GM21390 (cell line): Measurements from ENCODE around the gene LSM3.

ENCODE experiments used
- ATAC-seq: cut with Tn5 transposase; IDR thresholded peaks from one replicate; pipeline ENCODE4 v1.9.1; 2021; ENCODE audit not compliant: unreplicated experiment

Gene LSM3

GRCh38 chr3:14194865-14195264 lies 16.2 kb downstream of the LSM3 start:
- ATAC-seq, result no peak

- no peak for ATAC-seq
These were observed 21.0 kb downstream of the LSM3 start for GRCh38 chr3:14199641-14200040.

DNA sequence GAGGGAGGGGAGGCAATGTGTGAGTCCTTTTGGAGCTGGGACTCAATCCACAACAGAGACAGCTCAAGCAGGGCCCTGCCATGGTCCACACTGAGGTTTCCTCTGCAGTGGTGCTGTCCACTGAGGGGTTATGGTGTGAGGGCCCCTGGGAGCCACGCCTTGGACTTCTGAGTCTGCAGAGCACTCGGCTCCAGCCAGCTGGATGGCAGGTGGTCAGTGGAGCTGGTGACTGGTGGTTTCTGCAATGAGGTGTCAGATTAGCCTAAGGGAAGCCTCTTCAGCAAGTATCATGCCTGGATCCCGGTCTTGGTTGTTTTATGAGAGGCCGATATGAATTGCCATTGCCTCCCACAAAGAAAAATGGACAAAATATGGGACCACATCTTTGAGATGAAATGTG lies 21.7 kb downstream of the LSM3 start:
- no peak for ATAC-seq

DNA sequence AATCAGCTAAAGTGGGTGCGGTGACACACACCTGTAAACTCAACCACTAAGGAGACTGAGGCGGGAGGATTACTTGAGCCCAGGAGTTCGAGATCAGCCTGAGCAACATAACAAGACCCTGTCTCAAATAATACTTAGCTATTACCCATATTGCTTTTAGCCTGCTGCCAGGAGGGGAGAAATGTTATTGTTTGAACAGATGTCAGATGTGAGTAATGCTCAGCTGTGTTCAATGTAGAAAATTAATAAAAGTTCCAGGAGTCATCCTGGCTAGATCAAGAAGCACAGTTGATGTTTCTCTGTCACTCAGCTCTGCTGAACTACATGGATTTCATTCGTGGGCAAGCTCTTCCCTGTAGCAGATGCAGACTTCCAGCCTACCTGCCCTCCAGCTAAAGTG lies 22.2 kb downstream of the LSM3 start:
- ATAC-seq, result no peak

GRCh38 chr3:14201940-14202684 lies 23.5 kb downstream of the LSM3 start:
- ATAC-seq, result no peak

DNA sequence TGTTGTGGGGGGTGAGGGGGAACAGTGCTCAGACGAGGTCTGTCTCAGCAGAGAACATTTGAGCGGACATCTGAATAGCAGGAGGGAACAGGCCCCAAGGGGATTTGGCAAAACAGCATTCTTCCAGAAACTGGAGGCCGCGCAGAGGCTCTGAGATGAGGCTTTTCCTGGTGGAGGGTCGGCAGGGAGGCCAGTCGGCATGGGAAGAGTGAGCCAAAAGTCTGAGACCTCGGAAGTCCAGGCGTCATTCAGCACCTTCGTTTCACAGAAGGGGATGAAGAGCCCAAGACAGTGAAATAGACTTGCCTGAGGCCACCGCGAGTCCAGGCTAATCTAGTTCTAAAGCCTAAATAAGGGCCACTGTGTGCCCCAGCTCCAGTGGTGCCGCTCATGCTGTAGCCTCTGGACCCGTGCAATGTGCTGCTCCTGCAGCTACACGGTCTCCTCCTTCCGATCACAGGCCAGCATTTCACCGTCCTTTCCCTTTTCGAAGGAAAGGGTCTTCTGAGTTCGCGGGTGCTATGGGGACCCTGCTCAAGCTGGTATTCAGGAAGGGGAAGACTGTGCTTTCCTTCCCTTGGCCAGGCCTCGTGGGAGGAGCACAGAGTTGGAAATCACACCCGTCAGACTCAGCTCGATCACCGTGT lies 24.4 kb downstream of the LSM3 start:
- ATAC-seq, result no peak

DNA sequence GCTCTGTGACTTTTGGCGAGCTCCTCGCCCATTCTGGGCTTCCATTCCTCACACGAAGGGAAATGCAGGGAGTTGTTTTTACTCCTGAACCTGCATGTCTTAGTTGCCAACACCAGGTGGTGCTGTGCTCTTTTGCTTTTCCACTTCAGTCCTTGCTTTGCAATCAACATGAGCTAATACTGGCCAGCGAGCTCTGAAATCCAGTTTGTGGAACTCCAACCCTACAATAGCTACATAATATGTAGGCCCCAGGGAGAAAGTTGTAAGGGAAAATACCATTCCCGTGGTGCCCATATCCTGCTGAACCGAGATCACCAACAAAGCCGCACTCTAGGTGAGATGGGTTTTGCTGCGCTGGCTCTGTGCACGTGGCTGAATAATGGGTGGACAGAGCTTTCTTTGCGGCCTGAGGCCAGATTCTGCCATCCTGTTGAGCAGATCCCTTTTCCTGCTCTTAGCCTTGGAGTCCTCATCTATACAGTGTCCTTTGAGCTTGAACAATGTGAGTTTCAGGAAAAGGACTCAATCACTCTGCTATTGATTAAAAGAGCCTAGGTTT lies 25.0 kb downstream of the LSM3 start:
- no peak for ATAC-seq

- ATAC-seq, result no peak
These were observed 26.1 kb downstream of the LSM3 start for GRCh38 chr3:14204515-14205284.

DNA sequence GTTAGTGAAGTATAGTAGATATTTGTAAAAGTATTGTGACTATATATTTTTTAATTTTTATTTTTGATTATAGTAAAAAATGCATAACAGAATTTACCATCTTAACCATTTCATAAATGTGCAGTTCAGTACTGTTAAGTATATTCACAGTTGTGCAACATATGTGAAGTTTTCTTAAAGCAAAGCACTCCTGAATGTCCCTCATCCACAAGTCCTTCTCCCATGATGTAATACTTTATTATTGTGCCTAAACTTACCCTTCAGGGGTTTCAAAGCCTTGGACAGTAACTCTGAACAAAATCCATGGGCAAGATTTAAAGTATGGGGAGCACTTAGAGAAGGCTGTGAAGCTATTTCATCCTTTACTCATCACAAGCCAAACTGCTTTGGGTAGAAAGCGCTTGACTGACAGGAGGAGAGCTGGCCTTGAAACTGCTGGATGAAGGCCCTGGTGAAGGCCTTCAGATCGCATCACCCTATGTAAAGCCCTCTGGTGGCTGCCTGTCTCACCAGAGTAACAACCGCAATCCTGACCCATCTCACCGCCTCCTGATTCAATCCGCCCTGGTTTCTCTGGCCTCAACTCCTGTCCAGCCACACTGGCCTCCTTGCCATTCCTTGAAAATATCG lies 28.0 kb downstream of the LSM3 start:
- ATAC-seq, result no peak

DNA sequence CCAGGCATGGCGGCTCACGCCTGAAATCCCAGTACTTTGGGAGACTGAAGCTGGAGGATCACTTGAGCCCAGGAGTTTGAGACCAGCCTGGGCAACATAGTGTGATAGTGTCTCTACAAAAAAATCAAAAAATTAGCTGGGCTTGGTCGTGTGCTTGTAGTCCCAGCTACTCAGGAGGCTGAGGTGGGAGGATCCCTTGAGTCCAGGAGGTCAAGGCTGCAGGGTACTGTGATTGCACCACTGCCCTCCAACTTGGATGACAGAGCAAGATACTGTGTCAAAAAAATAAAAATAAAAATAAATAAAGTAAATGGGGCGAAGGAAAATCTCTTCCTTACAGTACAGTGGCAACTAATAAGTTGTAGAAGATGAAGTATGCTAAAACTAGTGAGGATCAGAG lies 29.6 kb downstream of the LSM3 start:
- ATAC-seq, result no peak

- ATAC-seq, result no peak
These were observed 30.4 kb downstream of the LSM3 start for GRCh38 chr3:14208977-14209394.

GRCh38 chr3:14209581-14210289 lies 31.1 kb downstream of the LSM3 start:
- no peak for ATAC-seq

- no peak for ATAC-seq
These were observed 31.7 kb downstream of the LSM3 start for GRCh38 chr3:14210290-14210688.

- ATAC-seq, result no peak
These were observed 32.4 kb downstream of the LSM3 start for GRCh38 chr3:14210843-14211594.

DNA sequence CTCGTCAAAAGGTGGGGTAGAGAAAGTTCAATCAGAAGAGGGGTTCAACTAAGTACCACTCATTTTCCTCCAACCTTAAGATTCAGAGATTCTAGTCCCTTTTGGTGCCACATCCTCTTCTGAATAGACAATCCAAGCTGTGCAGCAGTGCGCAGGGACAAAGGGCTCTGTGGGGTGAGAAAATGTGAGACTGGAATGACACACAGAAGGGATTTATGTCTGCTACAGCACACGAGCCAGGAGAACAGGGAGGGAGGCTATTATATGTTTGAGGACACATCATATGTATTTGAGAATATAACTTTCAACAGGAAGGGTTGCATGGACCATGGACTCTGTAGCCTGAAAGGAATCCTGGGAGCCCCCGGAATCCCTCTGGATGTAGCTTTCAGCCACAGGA lies 33.0 kb downstream of the LSM3 start:
- ATAC-seq, result no peak

DNA sequence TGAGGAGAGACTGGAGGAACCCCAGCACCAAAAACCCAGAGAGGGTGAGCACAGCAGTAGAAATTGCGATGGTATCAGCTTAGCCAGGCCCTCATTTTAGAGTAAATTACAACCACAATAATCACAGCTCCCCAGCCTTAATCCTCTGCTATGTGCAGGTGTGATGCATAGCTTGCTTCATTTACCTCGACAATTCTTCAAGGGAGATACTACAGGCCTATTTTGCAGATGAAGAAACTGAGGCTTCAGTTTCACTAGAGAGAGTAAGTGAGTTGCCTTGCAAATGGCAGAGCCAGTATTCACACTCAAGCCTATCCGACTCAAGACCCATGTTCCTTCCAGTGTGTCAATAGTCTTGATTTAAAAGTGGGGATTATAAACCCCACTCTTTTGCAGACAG lies 33.4 kb downstream of the LSM3 start:
- ATAC-seq, result no peak

GRCh38 chr3:14213066-14213774 lies 34.6 kb downstream of the LSM3 start:
- no peak for ATAC-seq

GRCh38 chr3:14214764-14215163 lies 36.1 kb downstream of the LSM3 start:
- no peak for ATAC-seq
